HG03378 (cell line): Measurements from ENCODE around the gene MPV17.
"Not testable (repeated sequence)": the region's sequence is repeated elsewhere in the genome, so short reads cannot be mapped to it uniquely, and the experiment has no call there.

Experiments used
- ATAC-seq: cut with Tn5 transposase; IDR thresholded peaks from one replicate; pipeline ENCODE4 v1.9.1; 2021; ENCODE audit warnings: mild to moderate bottlenecking, moderate library complexity; ENCODE audit not compliant: unreplicated experiment

Gene MPV17

DNA sequence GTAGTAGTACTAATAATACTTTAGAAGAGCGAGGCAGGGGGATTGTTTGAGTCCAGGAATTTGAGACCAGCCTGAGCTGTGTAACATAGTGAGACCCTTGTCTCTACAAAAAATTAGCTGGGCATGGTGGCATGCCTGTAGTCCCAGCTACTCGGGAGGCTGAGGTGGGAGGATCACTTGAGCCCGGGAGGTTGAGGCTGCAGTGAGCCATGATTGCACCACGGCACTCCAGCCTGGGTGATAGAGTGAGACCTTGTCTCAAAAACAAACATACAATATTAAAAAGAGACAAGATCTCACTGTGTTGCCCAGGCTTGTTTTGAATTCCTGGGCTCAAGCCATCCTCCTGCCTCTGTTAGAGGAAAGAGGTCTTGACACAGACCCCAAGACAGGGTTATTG lies 22.3 kb downstream of the MPV17 start:
- ATAC-seq = not testable (repeated sequence)

DNA sequence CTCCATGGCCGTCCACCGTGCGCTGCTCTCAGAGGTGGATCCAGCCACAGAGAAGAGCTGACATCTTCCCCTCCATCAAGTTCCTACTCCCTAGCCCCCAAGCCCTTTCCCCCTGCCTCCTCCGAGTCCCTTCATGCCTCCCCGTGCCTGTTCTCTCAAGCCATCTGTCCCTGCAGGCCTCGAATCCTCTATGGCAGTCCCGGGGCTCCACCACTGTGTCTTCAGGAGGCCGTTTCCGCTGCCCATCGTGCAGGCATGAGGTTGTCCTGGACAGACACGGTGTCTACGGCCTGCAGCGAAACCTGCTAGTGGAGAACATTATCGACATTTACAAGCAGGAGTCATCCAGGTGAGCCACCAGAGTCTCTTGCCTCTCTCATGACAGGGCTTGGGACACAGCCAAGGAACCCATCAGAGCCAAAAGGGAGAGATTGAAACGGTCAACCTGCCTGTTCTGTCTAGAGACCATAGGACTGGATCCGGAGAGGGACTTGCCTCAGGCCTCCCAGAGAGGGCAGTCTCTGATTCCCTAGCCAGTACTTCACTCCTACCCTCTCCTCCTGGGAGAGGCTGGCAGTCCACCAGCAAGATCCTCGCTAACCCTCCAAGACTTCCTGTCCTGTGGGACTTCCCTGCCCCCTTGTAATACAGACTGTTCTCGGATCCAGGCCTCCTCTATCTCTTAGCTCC lies 24.4 kb downstream of the MPV17 start:
- ATAC-seq = no peak

DNA sequence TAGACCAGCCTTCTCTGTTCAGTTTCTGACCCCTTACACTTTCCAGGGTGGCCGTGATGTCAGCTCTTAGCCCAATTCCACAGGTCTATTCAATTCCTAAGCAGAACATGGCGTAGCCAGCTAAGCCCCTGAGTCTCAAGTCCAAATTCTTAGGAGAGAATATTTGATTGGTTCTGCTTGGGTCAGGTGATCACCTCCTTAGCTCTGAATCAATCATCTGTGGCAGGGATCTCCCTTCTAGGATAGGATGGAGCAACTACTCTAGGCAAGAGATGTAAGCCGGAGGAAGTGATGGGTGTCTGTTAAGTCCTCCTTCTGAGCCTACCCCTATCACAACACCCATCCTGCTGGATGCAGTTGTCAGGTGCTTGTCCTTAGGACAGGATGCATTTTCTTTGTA lies 25.7 kb downstream of the MPV17 start:
- ATAC-seq = no peak

DNA sequence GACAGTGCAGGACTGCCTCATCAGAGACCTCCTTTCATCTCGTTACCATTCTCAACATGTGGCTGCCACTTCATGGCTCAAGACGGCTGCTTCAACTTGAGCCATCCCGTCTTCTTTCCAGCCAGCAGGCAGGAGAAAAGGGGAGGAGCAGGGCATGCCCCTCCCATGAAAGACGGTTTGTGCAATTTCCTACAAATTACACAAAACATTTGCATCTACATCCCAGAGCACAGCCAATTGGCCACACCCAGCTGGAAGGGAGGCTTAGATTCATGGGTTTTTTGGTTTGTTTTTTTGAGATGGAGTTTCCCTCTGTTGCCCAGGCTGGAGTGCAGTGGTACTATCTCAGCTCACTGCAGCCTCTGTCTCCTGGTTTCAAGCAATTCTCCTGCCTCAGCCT lies 26.4 kb downstream of the MPV17 start:
- ATAC-seq = no peak

DNA sequence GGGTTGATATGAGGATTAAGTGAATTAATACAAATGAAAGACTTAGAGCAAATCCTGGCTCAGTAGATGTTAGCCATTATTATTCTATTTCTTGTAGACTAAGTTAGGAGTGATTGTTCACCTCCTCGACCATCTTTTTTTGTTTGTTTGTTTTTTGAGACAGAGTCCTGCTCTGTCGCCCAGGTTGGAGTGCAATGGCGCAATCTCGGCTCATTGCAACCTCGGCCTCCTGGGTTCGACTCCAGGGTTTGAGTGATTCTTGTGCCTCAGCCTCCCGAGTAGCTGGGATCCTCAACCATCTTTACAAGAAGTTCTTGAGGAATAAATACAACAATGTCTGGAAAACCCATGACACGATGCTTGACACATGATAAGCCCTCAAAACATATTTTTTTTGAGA lies 28.0 kb downstream of the MPV17 start:
- ATAC-seq = no peak

DNA sequence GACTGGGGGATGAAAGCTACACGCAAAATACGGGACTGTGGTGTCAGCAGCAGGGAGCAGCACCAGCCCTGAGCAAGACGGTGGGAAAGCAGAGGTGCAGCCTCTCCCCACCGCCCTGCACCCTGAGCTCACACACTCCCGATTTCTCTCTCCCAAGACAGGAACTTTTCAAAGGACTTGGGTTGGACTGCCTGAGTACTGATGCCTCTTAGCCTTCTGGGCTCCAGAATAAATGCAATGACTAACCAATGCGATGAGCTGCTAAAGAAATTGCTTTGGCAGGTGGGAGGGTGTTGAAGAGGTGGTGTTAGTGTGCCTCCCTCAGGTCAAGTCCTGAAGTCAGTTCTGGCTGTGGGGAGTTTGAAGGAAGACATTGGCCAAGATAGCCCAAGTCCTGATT lies 31.0 kb downstream of the MPV17 start:
- no peak for ATAC-seq

DNA sequence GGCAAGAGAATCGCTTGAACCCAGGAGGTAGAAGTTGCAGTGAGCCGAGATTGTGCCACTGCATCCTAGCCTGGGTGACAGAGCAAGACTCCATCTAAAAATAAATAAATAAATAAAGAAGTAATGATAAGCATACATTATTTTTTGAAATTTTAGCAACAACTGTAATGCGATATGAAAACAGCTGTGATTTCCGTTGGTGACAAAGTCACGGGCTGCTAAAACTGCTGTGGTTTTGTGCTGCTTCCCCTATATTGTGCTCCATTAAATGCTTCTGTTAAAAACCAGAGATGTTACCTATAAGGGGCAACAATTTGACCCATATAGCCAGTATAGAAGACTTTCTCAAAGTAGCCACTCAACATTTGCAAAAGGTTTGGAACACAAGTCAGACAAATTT lies 32.3 kb downstream of the MPV17 start:
- no peak for ATAC-seq

DNA sequence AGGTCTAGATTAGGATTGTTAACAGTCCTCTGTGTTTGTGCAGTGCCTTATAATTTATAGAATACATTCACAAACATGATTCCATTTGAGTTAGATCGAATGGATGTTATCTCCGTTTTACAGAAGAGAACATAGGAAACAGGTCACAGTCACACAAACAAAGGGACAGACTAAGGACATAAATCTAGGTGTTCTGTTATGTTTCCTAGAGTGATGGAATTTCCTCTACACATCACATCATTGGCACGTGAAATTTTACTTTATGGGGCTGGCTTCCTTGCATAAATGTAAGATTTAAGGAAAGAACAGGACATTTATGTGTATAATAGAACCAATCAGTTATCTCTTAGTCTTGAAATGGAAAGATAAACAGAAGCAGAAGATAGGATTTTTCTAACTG lies 34.3 kb downstream of the MPV17 start:
- ATAC-seq = no peak

DNA sequence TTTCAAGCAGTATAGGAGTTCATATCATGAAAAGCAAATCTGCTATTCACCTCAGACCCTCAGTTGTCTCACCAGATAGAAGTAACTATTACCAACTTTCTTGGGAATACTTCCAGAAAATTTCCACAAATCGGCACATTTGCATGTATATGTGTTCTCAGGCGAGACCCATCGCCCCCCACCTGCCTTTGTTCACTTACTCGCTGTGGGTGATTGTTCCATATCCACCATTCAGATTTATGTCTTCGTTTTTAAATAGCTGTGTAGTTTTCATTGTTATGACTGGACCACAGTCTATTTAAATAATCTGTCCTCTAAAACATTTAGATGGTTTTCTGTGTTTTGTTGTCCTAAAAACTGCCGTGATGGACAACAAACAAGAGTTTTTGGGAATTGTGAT lies 37.4 kb downstream of the MPV17 start:
- ATAC-seq = no peak

DNA sequence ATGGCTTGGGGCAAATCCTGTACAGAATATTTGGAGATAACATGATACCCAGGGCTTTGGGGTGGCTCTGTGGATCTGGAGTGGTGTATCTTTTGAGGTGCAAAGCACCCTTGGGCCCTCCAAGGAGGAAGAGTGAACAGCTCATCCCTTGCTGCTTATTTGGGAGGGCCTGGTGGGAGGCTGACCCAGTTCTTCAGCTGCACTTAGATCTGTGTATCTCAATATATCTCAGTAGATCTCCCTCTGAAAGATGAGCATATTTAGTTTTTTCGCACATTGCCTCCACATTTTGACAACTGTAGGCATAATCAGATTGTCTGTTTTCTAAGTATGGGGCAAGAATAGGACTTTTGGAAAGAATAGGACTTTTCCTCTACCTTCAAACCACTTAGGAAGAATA lies 37.9 kb downstream of the MPV17 start:
- ATAC-seq = no peak

DNA sequence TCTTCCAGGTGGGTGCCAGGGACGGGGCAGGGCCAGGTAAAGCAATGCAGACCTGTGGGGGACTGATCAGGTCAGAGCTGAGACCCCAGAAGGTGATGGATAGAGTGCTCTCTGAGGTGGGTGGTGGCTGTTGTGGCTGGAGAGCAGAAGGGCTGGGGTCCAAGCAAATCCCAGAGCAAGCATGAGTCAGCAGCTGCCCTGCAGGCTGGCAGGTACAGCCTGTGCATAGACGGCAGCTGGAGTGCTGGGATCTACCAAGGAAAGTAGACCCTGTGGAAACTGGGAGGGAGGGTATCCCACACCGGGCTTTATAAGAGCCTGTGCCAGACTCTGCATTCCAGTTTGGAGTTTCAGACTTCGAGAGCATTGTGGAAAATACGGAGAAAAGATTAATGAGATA lies 40.0 kb downstream of the MPV17 start:
- no peak for ATAC-seq

DNA sequence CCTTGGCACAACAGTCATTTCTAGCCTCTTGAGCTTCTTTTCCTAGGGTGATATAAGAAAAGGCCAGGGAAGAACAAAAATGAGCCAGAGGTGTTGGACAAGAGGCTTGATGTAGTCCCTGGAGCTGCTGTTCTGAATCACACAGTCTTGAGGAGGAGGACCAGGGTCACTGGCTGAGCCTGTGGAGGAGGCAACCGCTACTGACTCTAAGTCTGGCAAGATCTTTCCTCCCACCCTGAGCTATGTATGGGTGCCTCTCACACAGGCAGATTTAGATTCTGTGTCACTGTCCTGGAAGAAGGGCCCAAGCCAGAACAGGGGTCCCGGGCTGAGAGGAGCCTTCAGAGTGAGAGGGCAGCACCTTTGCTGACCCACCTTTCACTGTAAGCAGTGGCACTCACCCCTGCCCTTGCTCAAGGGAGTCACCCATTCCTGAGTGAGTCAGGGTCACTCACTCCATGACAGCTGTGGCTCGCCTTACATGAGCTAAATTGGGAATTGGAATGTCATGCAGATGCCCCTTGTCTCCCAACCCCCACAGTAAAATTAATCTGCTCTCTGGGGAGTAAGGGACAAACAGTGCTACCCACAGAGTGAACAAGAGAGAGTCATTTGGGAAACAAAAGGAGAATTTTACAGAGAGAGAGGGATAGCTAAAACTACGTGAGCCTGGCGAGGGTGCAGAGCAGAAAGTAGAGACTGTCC lies 40.9 kb downstream of the MPV17 start, which contains the start of gene TRIM54:
Gene TRIM54, plus strand, starts transcription at position 575 of the 705 bp plus-strand sequence. CDS start 303 bp downstream, outside the sequence.
- ATAC-seq = no peak

DNA sequence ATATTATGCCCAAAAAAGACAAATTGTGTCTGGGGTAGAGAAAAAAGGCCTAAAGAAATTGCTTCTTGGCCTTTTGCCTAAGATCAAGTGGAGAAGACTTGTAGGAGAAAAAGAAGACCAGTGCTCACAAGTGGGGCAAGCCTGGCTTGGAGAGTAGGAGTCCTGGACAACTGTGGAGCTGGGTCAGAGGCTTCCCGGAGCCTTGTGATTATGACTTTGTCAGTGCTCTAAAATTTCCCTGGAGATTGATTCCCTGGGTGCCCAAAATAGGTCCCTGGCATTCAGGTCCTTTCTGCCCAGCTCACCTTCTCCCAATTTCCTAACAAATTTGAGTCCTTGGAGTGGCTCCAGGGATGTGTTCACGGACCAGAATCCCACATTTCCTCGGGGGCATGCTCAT lies 41.5 kb downstream of the MPV17 start:
- no peak for ATAC-seq

DNA sequence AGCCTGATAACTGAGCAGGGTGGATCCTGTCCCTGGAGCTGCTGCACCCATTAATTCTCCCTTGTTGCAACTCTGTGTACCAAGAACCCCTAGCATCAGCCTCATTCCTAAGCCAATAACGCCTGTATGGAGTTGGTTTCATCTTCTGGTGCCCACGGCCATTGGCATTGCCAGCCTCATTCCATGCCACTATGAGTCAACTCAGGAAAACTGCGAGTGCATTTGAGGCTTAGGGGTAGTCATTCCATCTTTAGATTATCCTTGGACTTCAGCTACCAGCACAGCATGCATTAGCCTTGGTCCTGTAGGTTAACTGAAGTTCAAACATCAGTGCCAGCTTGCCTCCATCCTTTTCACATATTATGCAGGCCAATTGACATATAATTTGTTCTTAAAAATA lies 42.1 kb downstream of the MPV17 start:
- no peak for ATAC-seq

DNA sequence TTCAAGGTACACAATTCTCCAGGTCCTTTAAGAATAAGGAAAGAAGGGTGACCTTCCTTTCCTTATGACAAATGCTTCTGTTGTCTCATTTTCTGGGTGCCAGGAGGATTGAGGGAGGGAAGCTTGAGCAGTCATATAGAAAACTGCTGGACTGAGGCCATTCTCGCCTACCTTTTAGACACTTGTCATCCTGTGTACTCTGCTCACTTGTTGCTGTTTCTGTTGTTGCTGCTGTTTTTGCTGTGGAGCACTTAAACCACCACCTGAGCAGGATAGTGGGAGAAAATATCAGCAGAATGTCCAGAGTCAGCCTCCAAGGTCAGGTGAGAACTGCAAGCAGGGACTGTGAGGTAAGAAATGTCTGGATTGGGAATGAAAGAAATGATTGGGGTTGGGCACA lies 44.9 kb downstream of the MPV17 start:
- no peak for ATAC-seq

DNA sequence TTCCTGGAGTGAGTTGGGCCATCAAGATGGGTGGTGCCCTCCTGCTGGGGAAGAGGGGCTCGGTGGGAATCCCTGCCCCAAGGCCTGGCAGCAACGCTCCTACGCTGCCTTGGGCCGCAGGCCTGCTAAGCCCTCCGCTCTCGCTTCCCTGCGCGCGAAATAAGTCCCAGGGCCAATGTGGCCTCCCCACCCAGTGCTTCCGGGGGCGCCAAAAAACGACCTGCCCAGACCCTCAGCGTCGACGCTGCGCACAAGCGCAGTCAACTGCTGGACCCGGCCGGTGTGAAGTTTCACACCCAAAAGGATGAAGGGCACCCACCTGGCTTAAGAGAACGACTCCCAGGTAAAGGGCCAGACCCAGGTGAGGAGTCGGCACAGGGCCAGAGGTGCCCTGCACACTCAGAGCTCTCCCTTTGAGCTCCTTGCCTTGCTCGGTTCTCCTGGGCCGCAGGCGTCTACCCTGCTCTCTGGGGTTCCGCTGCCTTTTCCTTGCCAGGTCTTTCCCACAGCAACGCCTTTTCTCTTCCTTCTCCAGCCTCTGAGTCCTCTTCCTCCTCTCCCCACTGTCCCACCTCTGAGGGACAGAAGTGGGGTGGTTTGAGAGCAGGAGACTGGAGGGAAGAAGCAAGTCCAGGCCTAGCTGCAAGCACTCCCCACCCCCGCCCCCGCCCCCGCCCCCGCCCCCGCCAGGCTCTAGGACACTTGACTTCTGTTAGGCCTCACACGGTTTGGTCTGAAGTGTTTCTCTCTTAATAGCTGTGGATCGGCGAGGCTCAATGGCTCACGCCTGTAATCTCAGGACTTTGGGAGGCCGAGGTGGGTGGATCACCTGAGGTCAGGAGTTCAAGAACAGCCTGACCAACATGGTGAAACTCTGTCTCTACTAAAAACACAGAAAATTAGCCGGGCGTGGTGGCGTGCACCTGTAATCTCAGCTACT lies 47.4 kb downstream of the MPV17 start, which contains the start of gene DNAJC5G:
Gene DNAJC5G, plus strand, starts transcription at position 223 of the 940 bp plus-strand sequence. CDS start 1,296 bp downstream, outside the sequence.
- no peak for ATAC-seq

DNA sequence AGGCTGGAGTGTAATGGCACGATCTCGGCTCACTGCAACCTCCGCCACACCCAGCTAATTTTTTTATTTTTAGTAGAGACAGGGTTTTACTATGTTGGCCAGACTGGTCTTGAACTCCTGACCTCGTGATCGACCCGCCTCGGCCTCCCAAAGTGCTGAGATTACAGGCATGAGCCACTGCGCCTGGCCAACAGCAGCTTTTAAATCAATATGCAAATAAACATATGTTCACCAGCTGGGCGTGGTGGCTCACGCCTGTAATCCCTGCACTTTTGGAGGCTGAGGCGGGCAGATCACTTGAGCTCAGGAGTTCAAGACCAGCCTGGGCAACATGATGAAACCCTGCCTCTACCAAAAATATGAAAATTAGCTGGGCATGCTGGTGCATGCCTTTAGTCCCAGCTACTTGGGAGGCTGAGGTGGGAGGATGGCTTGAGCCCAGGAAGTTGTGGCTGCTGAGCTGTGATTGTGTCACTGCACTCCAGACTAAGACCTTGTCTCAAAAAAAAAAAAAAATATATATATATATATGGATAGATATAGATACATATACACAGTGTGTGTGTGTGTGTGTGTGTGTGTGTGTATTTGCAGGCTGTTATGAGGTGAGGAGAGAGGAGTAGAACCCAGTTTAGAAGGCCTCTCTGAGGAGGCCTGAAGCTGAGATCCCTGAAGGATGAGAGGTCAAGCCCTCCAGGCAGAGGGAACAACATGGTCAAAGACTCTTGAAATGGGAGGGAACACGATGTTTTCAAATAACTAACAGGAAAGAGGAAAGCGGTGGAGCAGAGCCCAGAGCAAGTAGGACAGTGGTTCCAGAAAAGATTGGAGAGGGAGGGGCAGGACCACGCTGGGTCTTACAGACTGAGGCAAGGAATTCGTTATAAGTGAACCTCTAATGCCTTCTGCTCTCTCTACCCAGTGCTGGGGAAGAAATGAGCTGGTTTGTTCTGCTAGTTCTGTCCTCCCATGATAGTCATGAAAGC lies 50.1 kb downstream of the MPV17 start:
- not testable (repeated sequence) for ATAC-seq

DNA sequence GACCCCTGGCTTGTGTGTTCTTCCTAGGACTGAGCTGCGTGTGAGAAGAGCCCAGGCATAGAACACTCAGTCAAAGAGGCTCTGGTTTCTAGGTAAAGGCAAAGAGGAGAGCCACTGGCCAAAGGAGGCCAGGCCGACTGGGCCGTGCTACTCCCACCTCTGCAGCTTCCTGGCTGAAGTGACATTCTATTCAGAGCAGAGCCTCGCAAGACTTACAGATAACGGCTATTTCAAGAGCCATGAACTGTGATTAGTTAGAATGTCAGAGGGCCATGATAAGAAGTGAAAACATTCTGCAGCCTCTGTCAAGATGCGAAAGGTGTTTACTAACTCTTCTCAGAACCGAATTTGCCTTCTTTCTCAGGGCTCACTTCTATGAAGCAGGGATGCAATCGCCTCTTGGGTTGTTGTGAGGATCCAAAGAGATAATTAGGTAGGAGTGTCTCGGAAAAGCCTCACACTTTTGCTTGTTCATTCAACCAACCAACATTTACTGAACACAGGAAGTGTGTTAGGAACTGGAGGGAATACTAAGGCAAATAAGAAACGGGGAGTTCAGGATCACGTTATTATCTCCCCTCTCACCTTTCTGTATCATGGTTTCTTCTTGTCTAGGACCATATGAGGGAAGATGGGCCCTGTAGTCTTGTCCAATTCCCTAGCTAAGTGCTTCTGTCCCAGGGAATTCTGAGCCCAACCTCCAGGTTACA lies 51.1 kb downstream of the MPV17 start:
- ATAC-seq = no peak

DNA sequence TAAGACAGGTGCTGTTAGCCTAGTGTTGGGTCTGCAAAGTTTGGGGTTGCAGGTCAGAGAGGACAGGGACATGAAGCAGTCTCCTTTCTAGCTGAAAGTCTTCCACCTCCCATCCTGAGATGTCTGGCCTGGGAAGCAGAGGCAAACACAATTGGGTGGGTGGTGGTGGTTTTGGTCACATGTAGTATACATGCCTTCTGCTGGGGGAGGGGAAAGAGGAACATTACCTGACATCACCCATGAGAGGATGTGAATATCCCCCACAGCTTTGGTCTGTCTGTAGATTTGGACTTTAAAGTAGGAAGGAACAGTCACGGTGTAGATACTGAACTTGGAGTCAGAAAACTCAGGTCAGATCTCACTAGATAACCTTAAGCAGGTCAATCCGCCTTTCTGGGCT lies 52.2 kb downstream of the MPV17 start:
- ATAC-seq = no peak

DNA sequence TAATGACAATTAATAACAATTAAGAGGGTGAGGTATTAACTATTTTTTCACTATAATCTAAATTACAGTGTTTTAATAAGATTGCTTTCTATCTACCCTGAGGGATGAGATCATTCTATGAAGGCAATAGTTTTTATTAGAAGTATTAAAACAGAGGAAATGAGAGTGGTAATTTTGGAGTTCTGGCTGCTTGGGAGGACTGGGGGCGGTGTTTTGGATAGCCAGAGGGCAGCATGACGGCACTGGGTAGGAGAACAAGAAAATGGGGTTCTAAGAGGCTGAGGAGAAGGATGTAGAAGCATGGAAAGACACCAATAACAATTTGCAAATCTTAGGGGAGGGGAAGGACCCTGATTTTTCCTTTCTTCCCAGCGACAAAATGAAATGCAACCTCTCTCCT lies 52.8 kb downstream of the MPV17 start:
- ATAC-seq = no peak
